ENCODE measurements around the gene AMOTL2. TPM values are rescaled to one million over a fixed set of nuclear protein-coding genes. Genes with fewer than 3 reads are reported as not detected.

AMOTL2 gene
- polyA plus RNA-seq, 1 donor (not counting 4 experiments of a cell fraction or from before 2014, with no cell fraction given): 39.8 TPM

DNA sequence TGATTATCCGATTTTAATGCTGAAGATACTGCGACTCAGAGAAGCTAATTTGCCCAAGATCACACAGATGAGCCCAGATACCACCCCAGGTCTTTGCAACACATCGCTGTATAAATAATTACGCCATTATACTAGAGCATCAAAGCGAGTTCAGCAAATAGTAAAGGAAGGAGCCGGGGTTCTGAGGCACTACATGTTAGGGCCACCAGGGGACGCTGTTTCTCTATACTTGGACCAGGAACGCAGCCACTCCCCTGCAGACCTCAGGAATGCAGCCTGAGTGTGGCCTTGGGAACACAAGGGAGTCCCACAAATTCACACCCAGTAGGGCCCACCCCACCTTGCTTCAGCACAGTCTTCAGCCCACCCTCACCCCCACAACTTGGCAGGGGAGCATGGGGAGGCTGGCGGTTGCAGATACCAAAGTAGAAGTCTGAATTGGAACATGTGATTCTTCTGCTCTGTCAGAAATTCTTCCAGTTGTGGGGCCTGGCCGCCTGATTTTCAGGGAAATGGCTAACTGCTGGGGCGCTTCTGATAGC, 65.8 kb downstream of the AMOTL2 start:
- Histone ChIP-seq H3K79me2 (ENCODE audit: control insufficient read depth, insufficient read depth, low read length) (no peaks in the 10 kb centered on the region), H3K27me3 (ENCODE audit: control insufficient read depth, extremely low read depth, insufficient read depth, low read length) (no peaks in the 10 kb centered on the region), H3K36me3 (ENCODE audit: control insufficient read depth in 2 of 2, extremely low read depth in 1 of 2, insufficient read depth in 2 of 2, low read length in 2 of 2) (no peaks in the 10 kb centered on the region), H3K4me1 (ENCODE audit: control insufficient read depth, extremely low read depth, insufficient read depth, low read length) (peaks cover 28% of the 10 kb centered on the region), H3K4me3 (ENCODE audit: control insufficient read depth in 2 of 3, extremely low read depth in 1 of 3, insufficient read depth in 2 of 3, low read depth in 1 of 3, low read length in 3 of 3) (no peak overlapping the region), H3K4me2 (ENCODE audit: control insufficient read depth, extremely low read depth, insufficient read depth, low read depth, low read length) (peak overlapping the region; percentile 49), H3K9me1 (ENCODE audit: control insufficient read depth, extremely low read depth, insufficient read depth, low read length) (no peaks in the 10 kb centered on the region), H3K9me3 (ENCODE audit: control insufficient read depth, low read depth, low read length) (no peaks in the 10 kb centered on the region), H2AFZ (ENCODE audit: control insufficient read depth, low read length) (peak overlapping the region; percentile 87), H3K27ac (ENCODE audit: control insufficient read depth, insufficient read depth, low read length) (peak overlapping the region; percentile 54), H4K20me1 (ENCODE audit: control insufficient read depth, extremely low read depth, insufficient read depth, low read length) (no peaks in the 10 kb centered on the region), H3K9ac (ENCODE audit: control insufficient read depth, extremely low read depth, insufficient read depth, low read length) (peak overlapping the region; percentile 41)
- FAIRE-seq (peak; percentile 93), DNase-seq (ENCODE audit: low read depth, low spot score) (no peak)
- no peak for TF ChIP-seq EZH2 (IDR thresholded peaks at IDR 0.05; ENCODE audit: low read length)
- TF ChIP-seq, protein P1, sequence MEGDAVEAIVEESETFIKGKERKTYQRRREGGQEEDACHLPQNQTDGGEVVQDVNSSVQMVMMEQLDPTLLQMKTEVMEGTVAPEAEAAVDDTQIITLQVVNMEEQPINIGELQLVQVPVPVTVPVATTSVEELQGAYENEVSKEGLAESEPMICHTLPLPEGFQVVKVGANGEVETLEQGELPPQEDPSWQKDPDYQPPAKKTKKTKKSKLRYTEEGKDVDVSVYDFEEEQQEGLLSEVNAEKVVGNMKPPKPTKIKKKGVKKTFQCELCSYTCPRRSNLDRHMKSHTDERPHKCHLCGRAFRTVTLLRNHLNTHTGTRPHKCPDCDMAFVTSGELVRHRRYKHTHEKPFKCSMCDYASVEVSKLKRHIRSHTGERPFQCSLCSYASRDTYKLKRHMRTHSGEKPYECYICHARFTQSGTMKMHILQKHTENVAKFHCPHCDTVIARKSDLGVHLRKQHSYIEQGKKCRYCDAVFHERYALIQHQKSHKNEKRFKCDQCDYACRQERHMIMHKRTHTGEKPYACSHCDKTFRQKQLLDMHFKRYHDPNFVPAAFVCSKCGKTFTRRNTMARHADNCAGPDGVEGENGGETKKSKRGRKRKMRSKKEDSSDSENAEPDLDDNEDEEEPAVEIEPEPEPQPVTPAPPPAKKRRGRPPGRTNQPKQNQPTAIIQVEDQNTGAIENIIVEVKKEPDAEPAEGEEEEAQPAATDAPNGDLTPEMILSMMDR (optimal IDR thresholded peaks at IDR 0.05 in 1 of 3, IDR thresholded peaks at IDR 0.05 in 1 of 3, conservative IDR thresholded peaks at IDR 0.05 in 1 of 3; ENCODE audit: extremely low read depth in 1 of 3, insufficient read depth in 2 of 3, low read length in 3 of 3): peak in 2 of 3 experiments; percentile 96 to 98
- dilution Hi-C loops (cut with MboI; ENCODE audit: extremely low pct_ligation_motif_present, low sequenced_read_pairs): no loop called here

DNA sequence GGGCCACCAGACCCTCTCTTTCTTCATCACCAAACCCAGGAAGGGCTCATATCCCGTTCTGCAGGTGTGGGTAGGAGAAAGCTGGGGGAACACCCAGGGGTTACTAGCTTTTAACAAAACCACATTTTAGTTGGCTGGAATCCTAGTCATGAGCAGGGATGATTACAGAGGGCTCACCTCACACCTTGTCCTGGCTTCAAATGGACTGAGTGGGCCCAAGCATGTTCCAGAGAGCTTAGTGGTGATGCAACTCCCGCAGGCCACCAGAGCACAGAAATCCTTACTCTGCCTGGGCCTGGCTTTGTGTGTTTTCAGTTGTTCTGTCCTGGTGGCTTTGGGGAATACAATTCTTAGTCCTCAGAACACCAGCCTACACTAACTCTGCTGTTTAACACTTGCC, 66.8 kb downstream of the AMOTL2 start:
- Histone ChIP-seq H3K27ac (ENCODE audit: control insufficient read depth, insufficient read depth, low read length) (no peak overlapping the region), H3K9me1 (ENCODE audit: control insufficient read depth, extremely low read depth, insufficient read depth, low read length) (no peaks in the 10 kb centered on the region), H4K20me1 (ENCODE audit: control insufficient read depth, extremely low read depth, insufficient read depth, low read length) (no peaks in the 10 kb centered on the region), H3K27me3 (ENCODE audit: control insufficient read depth, extremely low read depth, insufficient read depth, low read length) (no peaks in the 10 kb centered on the region), H3K79me2 (ENCODE audit: control insufficient read depth, insufficient read depth, low read length) (no peaks in the 10 kb centered on the region), H3K9me3 (ENCODE audit: control insufficient read depth, low read depth, low read length) (no peaks in the 10 kb centered on the region), H2AFZ (ENCODE audit: control insufficient read depth, low read length) (no peak overlapping the region), H3K36me3 (ENCODE audit: control insufficient read depth in 2 of 2, extremely low read depth in 1 of 2, insufficient read depth in 2 of 2, low read length in 2 of 2) (no peaks in the 10 kb centered on the region), H3K4me2 (ENCODE audit: control insufficient read depth, extremely low read depth, insufficient read depth, low read depth, low read length) (no peak overlapping the region), H3K9ac (ENCODE audit: control insufficient read depth, extremely low read depth, insufficient read depth, low read length) (no peak overlapping the region), H3K4me3 (ENCODE audit: control insufficient read depth in 2 of 3, extremely low read depth in 1 of 3, insufficient read depth in 2 of 3, low read depth in 1 of 3, low read length in 3 of 3) (no peak overlapping the region), H3K4me1 (ENCODE audit: control insufficient read depth, extremely low read depth, insufficient read depth, low read length) (peaks cover 22% of the 10 kb centered on the region)
- TF ChIP-seq EZH2 (IDR thresholded peaks at IDR 0.05; ENCODE audit: low read length): no peak
- TF ChIP-seq, protein P1 (optimal IDR thresholded peaks at IDR 0.05 in 1 of 3, IDR thresholded peaks at IDR 0.05 in 1 of 3, conservative IDR thresholded peaks at IDR 0.05 in 1 of 3; ENCODE audit: extremely low read depth in 1 of 3, insufficient read depth in 2 of 3, low read length in 3 of 3): no peak
- dilution Hi-C loops (cut with MboI; ENCODE audit: extremely low pct_ligation_motif_present, low sequenced_read_pairs): no loop called here
- no peak for DNase-seq (ENCODE audit: low read depth, low spot score)
- peak; percentile 68 for FAIRE-seq

All from keratinocyte (primary cell).